MM.1S (cell line): ENCODE results near the gene LMBR1.
"Not testable (repeated sequence)": the region's sequence is repeated elsewhere in the genome, so short reads cannot be mapped to it uniquely, and the experiment has no call there.

ENCODE experiments used
- DNase-seq: peaks from one replicate; pipeline ENCODE4 v3.0.0-alpha.2; 2015
- H2AFZ ChIP-seq: fragments of 300-600 bp; sonication (generic); 2 replicates; pipeline ENCODE4 v1.6.0; 2016; ENCODE audit warnings: antibody characterized with exemption, low read length
- H3F3A ChIP-seq: fragments of 300-600 bp; sonication (generic); 2 replicates; pipeline ENCODE4 v1.6.1; 2016; ENCODE audit warnings: mild to moderate bottlenecking, antibody characterized with exemption, low read length, moderate library complexity, mixed read lengths; ENCODE audit not compliant: insufficient read depth
- H3K27ac ChIP-seq: fragments of 300-600 bp; sonication (generic); 2 replicates; pipeline ENCODE4 v1.5.1; 2016; ENCODE audit warnings: mild to moderate bottlenecking, low read length
- H3K27me3 ChIP-seq: fragments of 300-600 bp; sonication (generic); replicated peaks from 2 replicates; pipeline ENCODE4 v1.6.0; 2016; ENCODE audit warnings: low read length; ENCODE audit not compliant: insufficient read depth
- H3K36me3 ChIP-seq: fragments of 300-600 bp; sonication (generic); replicated peaks from 2 replicates; pipeline ENCODE4 v1.6.1; 2016; ENCODE audit warnings: mild to moderate bottlenecking, low read length, mixed read lengths; ENCODE audit not compliant: insufficient read depth
- H3K4me1 ChIP-seq: fragments of 300-600 bp; sonication (generic); 2 replicates; pipeline ENCODE4 v1.6.1; 2016; ENCODE audit warnings: low read length, mixed read lengths
- H3K4me2 ChIP-seq: fragments of 300-600 bp; sonication (generic); 2 replicates; pipeline ENCODE4 v1.6.0; 2016; ENCODE audit warnings: low read depth, low read length
- H3K4me3 ChIP-seq: fragments of 300-600 bp; sonication (generic); 2 replicates; pipeline ENCODE4 v1.5.1; 2016; ENCODE audit warnings: low read length, mixed read lengths
- H3K79me2 ChIP-seq: fragments of 300-600 bp; sonication (generic); 2 replicates; pipeline ENCODE4 v1.6.1; 2016; ENCODE audit warnings: mixed run types, low read length, mixed read lengths
- H3K9ac ChIP-seq: fragments of 300-600 bp; sonication (generic); 2 replicates; pipeline ENCODE4 v1.6.1; 2016; ENCODE audit warnings: low read length, mixed read lengths
- H3K9me2 ChIP-seq: fragments of 300-600 bp; sonication (generic); replicated peaks from 2 replicates; pipeline ENCODE4 v1.6.1; 2016; ENCODE audit warnings: mild to moderate bottlenecking, low read length, mixed read lengths; ENCODE audit not compliant: insufficient read depth
- H3K9me3 ChIP-seq: fragments of 300-600 bp; sonication (generic); replicated peaks from 2 replicates; pipeline ENCODE4 v1.6.1; 2016; ENCODE audit warnings: mild to moderate bottlenecking, low read length, mixed read lengths; ENCODE audit not compliant: insufficient read depth
- H4K20me1 ChIP-seq: fragments of 300-600 bp; sonication (generic); 2 replicates; pipeline ENCODE4 v1.6.1; 2016; ENCODE audit warnings: mild to moderate bottlenecking, low read length, moderate library complexity, mixed read lengths; ENCODE audit not compliant: insufficient read depth
- EZH2 ChIP-seq: fragments of 300-600 bp; sonication (generic); optimal IDR thresholded peaks from 2 replicates; pipeline ENCODE3; 2017; ENCODE audit warnings: low read depth, mild to moderate bottlenecking, antibody characterized with exemption, low read length, mixed read lengths
- EZH2phosphoT487 ChIP-seq: fragments of 300-600 bp; sonication (generic); IDR thresholded peaks from 2 replicates; pipeline ENCODE4 v1.6.1; 2018; ENCODE audit warnings: antibody characterized with exemption, low read length
- TF ChIP-seq, protein P1 (sequence below): fragments of 300-600 bp; sonication (generic); IDR thresholded peaks from 2 replicates; pipeline ENCODE4 v1.5.1; 2016; ENCODE audit warnings: antibody characterized with exemption, low read length, mixed read lengths

Gene LMBR1

DNA sequence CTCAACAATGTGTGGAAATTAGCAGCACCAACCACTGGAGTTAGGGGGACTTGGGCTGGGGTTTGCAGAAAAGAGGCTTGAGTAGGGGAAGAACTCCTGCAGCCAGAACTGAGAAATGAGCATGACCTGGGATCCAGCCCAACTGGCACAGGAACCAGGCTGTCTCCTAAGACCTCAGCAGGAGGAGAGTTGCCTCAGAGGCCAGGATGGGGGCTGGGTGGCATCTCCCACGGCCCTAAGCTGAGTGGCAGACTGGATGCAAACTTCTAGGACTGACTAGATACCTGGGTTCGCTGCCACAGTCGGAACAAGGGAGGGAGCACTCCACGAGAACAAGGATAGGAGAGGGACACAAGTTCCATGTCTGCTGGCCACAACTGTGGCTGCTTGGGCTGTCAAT lies 189.8 kb downstream of the LMBR1 start:
- H3K9ac ChIP-seq: no peak overlapping the region
- H2AFZ ChIP-seq: no peak overlapping the region
- H4K20me1 ChIP-seq: no peaks in the 10 kb centered on the region
- H3K4me3 ChIP-seq: no peak overlapping the region
- no peaks in the 10 kb centered on the region for H3K36me3 ChIP-seq
- peaks cover 7% of the 10 kb centered on the region for H3F3A ChIP-seq
- peaks cover 36% of the 10 kb centered on the region for H3K4me1 ChIP-seq
- no peaks in the 10 kb centered on the region for H3K9me2 ChIP-seq
- no peak for DNase-seq
- no peaks in the 10 kb centered on the region for H3K9me3 ChIP-seq
- TF ChIP-seq, protein P1, sequence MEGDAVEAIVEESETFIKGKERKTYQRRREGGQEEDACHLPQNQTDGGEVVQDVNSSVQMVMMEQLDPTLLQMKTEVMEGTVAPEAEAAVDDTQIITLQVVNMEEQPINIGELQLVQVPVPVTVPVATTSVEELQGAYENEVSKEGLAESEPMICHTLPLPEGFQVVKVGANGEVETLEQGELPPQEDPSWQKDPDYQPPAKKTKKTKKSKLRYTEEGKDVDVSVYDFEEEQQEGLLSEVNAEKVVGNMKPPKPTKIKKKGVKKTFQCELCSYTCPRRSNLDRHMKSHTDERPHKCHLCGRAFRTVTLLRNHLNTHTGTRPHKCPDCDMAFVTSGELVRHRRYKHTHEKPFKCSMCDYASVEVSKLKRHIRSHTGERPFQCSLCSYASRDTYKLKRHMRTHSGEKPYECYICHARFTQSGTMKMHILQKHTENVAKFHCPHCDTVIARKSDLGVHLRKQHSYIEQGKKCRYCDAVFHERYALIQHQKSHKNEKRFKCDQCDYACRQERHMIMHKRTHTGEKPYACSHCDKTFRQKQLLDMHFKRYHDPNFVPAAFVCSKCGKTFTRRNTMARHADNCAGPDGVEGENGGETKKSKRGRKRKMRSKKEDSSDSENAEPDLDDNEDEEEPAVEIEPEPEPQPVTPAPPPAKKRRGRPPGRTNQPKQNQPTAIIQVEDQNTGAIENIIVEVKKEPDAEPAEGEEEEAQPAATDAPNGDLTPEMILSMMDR: no peak
- TF ChIP-seq EZH2phosphoT487 (no peak), EZH2 (no peak)
- H3K27me3 ChIP-seq: no peaks in the 10 kb centered on the region
- 0 out of 2 replicates have a peak, but pooled peaks cover 8% of the 10 kb centered on the region for H3K79me2 ChIP-seq
- H3K27ac ChIP-seq: no peak overlapping the region
- no peak overlapping the region for H3K4me2 ChIP-seq

GRCh38 chr7:156702399-156702798 lies 190.6 kb downstream of the LMBR1 start:
- H3K27ac ChIP-seq: no peak overlapping the region
- peaks cover 7% of the 10 kb centered on the region for H3F3A ChIP-seq
- H3K27me3 ChIP-seq: no peaks in the 10 kb centered on the region
- H3K4me1 ChIP-seq: peaks cover 36% of the 10 kb centered on the region
- no peak overlapping the region for H2AFZ ChIP-seq
- H3K4me3 ChIP-seq: no peak overlapping the region
- 0 out of 2 replicates have a peak, but pooled peaks cover 8% of the 10 kb centered on the region for H3K79me2 ChIP-seq
- no peak overlapping the region for H3K4me2 ChIP-seq
- TF ChIP-seq, protein P1: no peak
- no peak for TF ChIP-seq EZH2phosphoT487
- H3K9me3 ChIP-seq: no peaks in the 10 kb centered on the region
- no peak overlapping the region for H3K9ac ChIP-seq
- no peaks in the 10 kb centered on the region for H3K9me2 ChIP-seq
- no peaks in the 10 kb centered on the region for H4K20me1 ChIP-seq
- H3K36me3 ChIP-seq: no peaks in the 10 kb centered on the region
- no peak for DNase-seq

- H3K4me3 ChIP-seq, DNase-seq, H3K9ac ChIP-seq, H3F3A ChIP-seq, H3K36me3 ChIP-seq, H3K9me3 ChIP-seq, H3K27ac ChIP-seq, H3K79me2 ChIP-seq, H4K20me1 ChIP-seq, H2AFZ ChIP-seq, H3K4me2 ChIP-seq, H3K9me2 ChIP-seq, H3K27me3 ChIP-seq: not testable (repeated sequence)
- peaks cover 36% of the 10 kb centered on the region for H3K4me1 ChIP-seq
Measured at GRCh38 chr7:156701787-156702186, 191.2 kb downstream of the LMBR1 start.

DNA sequence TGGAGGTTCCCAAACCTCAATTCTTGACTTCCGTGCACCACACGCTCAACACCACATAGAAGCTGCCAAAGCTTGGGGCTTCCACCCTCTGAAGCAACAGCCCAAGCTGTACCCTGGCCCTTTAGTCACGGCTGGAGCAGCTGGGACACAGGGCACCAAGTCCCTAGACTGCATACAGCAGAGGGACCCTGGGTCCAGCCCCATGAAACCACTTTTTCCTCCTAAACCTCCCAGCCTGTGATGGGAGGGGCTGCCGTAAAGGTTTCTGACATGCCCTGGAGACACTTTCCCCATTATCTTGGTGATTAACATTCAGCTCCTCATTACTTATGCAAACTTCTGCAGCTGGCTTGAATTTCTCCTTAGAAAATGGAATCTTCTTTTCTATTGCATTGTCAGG lies 194.5 kb downstream of the LMBR1 start:
- not testable (repeated sequence) for H4K20me1 ChIP-seq, H3K9me2 ChIP-seq, H3K27ac ChIP-seq, H3K79me2 ChIP-seq, H3K9me3 ChIP-seq, H3K36me3 ChIP-seq, H2AFZ ChIP-seq, H3F3A ChIP-seq, H3K27me3 ChIP-seq, H3K9ac ChIP-seq, H3K4me2 ChIP-seq, H3K4me1 ChIP-seq, DNase-seq, H3K4me3 ChIP-seq

GRCh38 chr7:156697283-156697682 lies 195.7 kb downstream of the LMBR1 start:
- DNase-seq, H3K4me3 ChIP-seq, H3K27ac ChIP-seq, H2AFZ ChIP-seq, H3K9me3 ChIP-seq, H3K9ac ChIP-seq, H3K79me2 ChIP-seq, H3K4me2 ChIP-seq, H4K20me1 ChIP-seq, H3K27me3 ChIP-seq, H3K36me3 ChIP-seq, H3K4me1 ChIP-seq, H3K9me2 ChIP-seq, H3F3A ChIP-seq: not testable (repeated sequence)
